T-cell (primary cell): ENCODE results near the gene PLPPR1. TPM values are rescaled to one million over a fixed set of nuclear protein-coding genes. Genes with fewer than 3 reads are reported as not detected.
"Not testable (repeated sequence)": the region's sequence is repeated elsewhere in the genome, so short reads cannot be mapped to it uniquely, and the experiment has no call there.

Experiments used
- ATAC-seq, 4 experiments: fragments of 200-7000 bp in 3 of 4; fragments of 150-1000 bp in 1 of 4; cut with Tn5 transposase; replicated peaks in 1 of 4; 1 replicate in 3 of 4; 2 replicates in 1 of 4; pipeline ENCODE4 v1.10.0; 2021; ENCODE audit warnings: moderate library complexity in 3 of 4, mild to moderate bottlenecking in 2 of 4, moderate number of reproducible peaks in 1 of 4
- CTCF ChIA-PET, 2 donors: fragments of 300-600 bp; sonication (Branson Sonifier 250); formaldehyde crosslinking; loops; one replicate each; lab custom pipeline; 2022; ENCODE audit warnings: antibody characterized with exemption in 2 of 2; lab: Charles Lee
- POLR2A ChIA-PET, 2 donors: fragments of 300-600 bp; sonication (Branson Sonifier 250); formaldehyde crosslinking; loops; one replicate each; lab custom pipeline; 2022; ENCODE audit warnings: antibody characterized with exemption in 2 of 2; lab: Charles Lee
- DNase-seq, 35 experiments: peaks; one replicate each; pipeline versions ENCODE4 v3.0.0 to v3.0.0-alpha.2; 2013 to 2023
- H3K27ac ChIP-seq: one replicate; pipeline ENCODE4 v1.5.1; 2013; ENCODE audit warnings: low read length
- H3K27me3 ChIP-seq, 2 experiments: replicated peaks in 1 of 2; 1 replicate in 1 of 2; 2 replicates in 1 of 2; pipeline versions ENCODE4 v1.6.1 to v1.7.0; 2013; ENCODE audit warnings: low read length in 1 of 2, mixed read lengths in 1 of 2; ENCODE audit not compliant: control insufficient read depth in 2 of 2, insufficient read depth in 2 of 2; ENCODE audit errors: extremely low read depth in 1 of 2
- H3K36me3 ChIP-seq, 2 donors: 1 replicate in 1 of 2; 2 replicates in 1 of 2; pipeline versions ENCODE4 v1.6.1 to v1.7.0; 2013; ENCODE audit warnings: low read length in 1 of 2; ENCODE audit not compliant: control insufficient read depth in 2 of 2, insufficient read depth in 1 of 2; ENCODE audit errors: extremely low read depth in 1 of 2
- H3K4me1 ChIP-seq, 2 experiments: 1 replicate in 1 of 2; 2 replicates in 1 of 2; pipeline versions ENCODE4 v1.6.1 to v1.7.0; 2013; ENCODE audit warnings: low read length in 2 of 2, mixed read lengths in 1 of 2; ENCODE audit not compliant: insufficient read depth in 2 of 2, control insufficient read depth in 1 of 2; ENCODE audit errors: extremely low read depth in 1 of 2
- H3K4me3 ChIP-seq, 2 donors: 1 replicate in 1 of 2; 2 replicates in 1 of 2; pipeline versions ENCODE4 v1.5.1 to v1.7.0; 2013; ENCODE audit warnings: mild to moderate bottlenecking in 2 of 2, low read length in 1 of 2, moderate library complexity in 1 of 2; ENCODE audit not compliant: control insufficient read depth in 1 of 2; ENCODE audit errors: extremely low read depth in 1 of 2
- H3K9me3 ChIP-seq: 2 replicates; pipeline ENCODE4 v1.7.0; 2013
- H3K27ac Mint-ChIP-seq, 2 donors: one replicate each; pipeline ENCODE4 v1.8.0; 2020 to 2021; ENCODE audit warnings: mild to moderate bottlenecking in 2 of 2, mixed read lengths in 2 of 2
- H3K27me3 Mint-ChIP-seq, 2 donors: one replicate each; pipeline ENCODE4 v1.8.0; 2021 to 2022; ENCODE audit warnings: mixed read lengths in 2 of 2
- H3K36me3 Mint-ChIP-seq: one replicate; pipeline ENCODE4 v1.8.0; 2021; ENCODE audit warnings: mixed read lengths
- H3K4me1 Mint-ChIP-seq, 3 donors: one replicate each; pipeline ENCODE4 v1.8.0; 2020 to 2022; ENCODE audit warnings: mixed read lengths in 3 of 3, mild to moderate bottlenecking in 1 of 3
- H3K4me3 Mint-ChIP-seq, 3 donors: one replicate each; pipeline ENCODE4 v1.8.0; 2020 to 2022; ENCODE audit warnings: mild to moderate bottlenecking in 3 of 3, mixed read lengths in 3 of 3, moderate library complexity in 3 of 3
- H3K9me3 Mint-ChIP-seq, 3 donors: one replicate each; pipeline ENCODE4 v1.8.0; 2020 to 2022; ENCODE audit warnings: mixed read lengths in 3 of 3
- WGBS: methylation state at CpG from one replicate; pipeline ENCODE4 v1.1.5; 2013; ENCODE audit warnings: missing lambda C conversion rate; ENCODE audit not compliant: insufficient coverage; 5-methylcytosine and 5-hydroxymethylcytosine counted together
- total RNA-seq, 35 experiments: library from RNA in 6 of 35; stranded (reverse) in 6 of 35; fragments of 120-200 nt in 1 of 35; gene quantifications; one replicate each; pipeline versions ENCODE4 v1.2.1 to v1.2.4 and lab custom pipeline; 2013 to 2026

PLPPR1 gene
- total RNA-seq, 5 donors from 2014 or later (not counting 1 experiment from before 2014, with no cell fraction given): not detected

DNA sequence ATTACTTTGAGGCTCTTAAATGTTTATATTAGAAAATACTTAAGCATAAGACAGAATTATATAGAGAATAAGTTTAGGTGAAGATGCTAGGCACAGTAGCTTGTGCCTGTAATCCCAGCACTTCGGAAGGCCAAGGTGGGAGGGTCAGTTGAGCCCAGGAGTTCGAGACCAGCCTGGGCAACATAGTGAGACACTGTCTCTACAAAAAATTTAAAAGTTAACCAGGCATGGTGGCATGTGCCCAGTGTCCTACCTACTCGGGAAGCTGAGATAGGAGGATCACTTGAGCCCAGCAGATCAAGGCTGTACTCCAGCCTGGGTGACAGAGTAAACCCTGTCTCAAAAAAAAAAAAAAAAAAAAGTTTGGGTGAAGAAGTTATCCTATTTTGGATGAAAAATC is 294.6 kb downstream of the PLPPR1 start:
- 20% methylated on average over 1 of the region's 3 CpGs for WGBS
- H3K27ac ChIP-seq: no peak overlapping the region
- no peaks in the 10 kb centered on the region for H3K4me1 Mint-ChIP-seq
- H3K27me3 ChIP-seq: peaks cover 0 to 6% of the 10 kb centered on the region in 2 experiments
- ChIA-PET CTCF (interaction anchor here (0.6 to 1.1 kb wide), 2 partner anchors 11 to 12 kb away, joined by 3 to 7 read pairs; no protein-coding TSS in a partner anchor), POLR2A (no interaction called here)
- H3K9me3 Mint-ChIP-seq: peaks cover 3 to 9% (median 7%) of the 10 kb centered on the region in 3 donors
- no peak for ATAC-seq
- DNase-seq: no peak
- no peak overlapping the region for H3K27ac Mint-ChIP-seq
- peaks cover 7 to 29% of the 10 kb centered on the region in 2 donors for H3K27me3 Mint-ChIP-seq
- no peak overlapping the region for H3K4me3 ChIP-seq
- H3K36me3 Mint-ChIP-seq: no peaks in the 10 kb centered on the region
- no peaks in the 10 kb centered on the region for H3K4me1 ChIP-seq
- H3K4me3 Mint-ChIP-seq: no peak overlapping the region
- H3K36me3 ChIP-seq: no peaks in the 10 kb centered on the region
- no peaks in the 10 kb centered on the region for H3K9me3 ChIP-seq

DNA sequence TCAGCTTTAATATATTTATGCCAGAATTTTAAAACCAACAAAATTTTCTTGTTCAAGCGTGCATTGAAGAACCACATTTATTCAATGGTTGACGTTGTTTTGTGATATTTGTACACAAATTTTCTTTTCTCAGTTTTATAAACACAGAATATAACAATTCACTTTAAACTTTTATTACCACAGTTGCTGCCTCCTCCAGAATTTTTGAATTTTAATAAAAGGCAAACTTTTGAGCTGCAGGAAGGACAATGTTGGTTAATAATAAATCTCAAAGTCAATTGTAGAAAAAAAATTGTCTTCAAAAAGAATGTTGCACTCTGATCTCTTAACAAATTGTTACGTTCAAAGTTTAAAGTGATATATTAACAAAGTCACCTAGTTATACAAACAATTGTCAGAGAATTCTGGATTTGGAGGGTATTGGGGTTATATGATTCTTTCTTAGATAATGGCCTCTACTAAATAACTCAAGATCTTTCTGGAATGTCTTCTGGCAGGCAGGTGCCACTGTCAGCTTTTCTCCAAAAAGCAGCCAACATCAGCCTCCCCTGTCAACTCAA is 295.8 kb downstream of the PLPPR1 start:
- H3K27me3 ChIP-seq: peaks cover 0 to 2% of the 10 kb centered on the region in 2 experiments

DNA sequence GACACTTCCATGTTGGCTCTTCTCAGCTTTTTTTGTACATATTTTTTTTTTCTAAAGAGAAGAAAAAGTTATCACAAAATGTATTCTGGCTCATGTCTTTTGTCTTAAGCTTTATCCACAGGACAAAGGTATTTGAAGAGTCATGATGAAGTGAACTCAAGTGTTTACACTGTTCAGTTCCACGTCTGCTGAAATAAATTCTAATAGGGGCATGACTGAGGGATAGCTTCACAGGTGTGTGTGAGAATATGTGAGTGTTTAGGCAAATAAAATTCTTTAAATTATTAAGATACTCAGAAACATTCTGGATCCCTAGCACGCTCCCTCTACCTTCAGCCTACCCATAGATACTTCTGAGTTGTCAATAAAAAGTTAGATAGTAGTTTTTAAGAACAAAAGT is 296.5 kb downstream of the PLPPR1 start:
- POLR2A ChIA-PET: no interaction called here
- no CpG with 5 or more reads among the region's 2 CpGs for WGBS

More for the DNA sequence above, 295.8 kb downstream of the PLPPR1 start:
- POLR2A ChIA-PET: no interaction called here
- H3K27me3 Mint-ChIP-seq: peaks cover 8 to 24% of the 10 kb centered on the region in 2 donors
- no peak for DNase-seq
- no peak overlapping the region for H3K4me3 ChIP-seq
- H3K27ac Mint-ChIP-seq: no peak overlapping the region
- H3K27ac ChIP-seq: no peak overlapping the region
- H3K4me1 Mint-ChIP-seq: no peaks in the 10 kb centered on the region
- no peaks in the 10 kb centered on the region for H3K36me3 Mint-ChIP-seq
- CTCF ChIA-PET: interaction anchor here (0.7 to 1.1 kb wide), 5 partner anchors 12 to 1093 kb away, joined by 3 to 7 read pairs (median 5); no protein-coding TSS in a partner anchor
- no peak overlapping the region for H3K4me3 Mint-ChIP-seq
- peaks cover 3 to 9% (median 7%) of the 10 kb centered on the region in 3 donors for H3K9me3 Mint-ChIP-seq
- no peaks in the 10 kb centered on the region for H3K9me3 ChIP-seq
- no peaks in the 10 kb centered on the region for H3K36me3 ChIP-seq
- no peaks in the 10 kb centered on the region for H3K4me1 ChIP-seq
- no CpG with 5 or more reads among the region's 3 CpGs for WGBS
- no peak for ATAC-seq

DNA sequence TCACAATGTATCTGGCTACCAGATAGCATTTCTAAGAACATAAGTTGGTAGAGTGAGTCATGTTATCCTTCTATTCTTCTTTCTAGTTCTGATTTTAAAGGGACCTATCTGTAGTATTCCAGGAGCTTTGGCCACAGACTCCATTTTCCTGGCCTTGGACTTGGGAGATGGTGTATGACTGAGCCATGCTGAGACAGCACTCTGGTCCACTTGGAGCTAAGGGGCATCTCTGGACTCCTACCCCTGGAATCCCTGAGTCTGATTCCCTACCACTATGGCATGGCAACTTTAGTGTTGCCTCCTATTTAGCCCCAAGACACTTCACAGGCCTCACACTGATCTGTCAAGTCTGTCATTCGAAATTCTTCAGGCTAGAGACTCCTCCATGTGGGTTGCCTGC is 297.5 kb downstream of the PLPPR1 start:
- no peak overlapping the region for H3K4me3 ChIP-seq
- H3K27ac Mint-ChIP-seq: no peak overlapping the region
- CTCF ChIA-PET: no interaction called here
- H3K4me3 Mint-ChIP-seq: no peak overlapping the region
- no peaks in the 10 kb centered on the region for H3K4me1 Mint-ChIP-seq
- WGBS: no CpG with 5 or more reads among the region's 1 CpG
- no peaks in the 10 kb centered on the region for H3K36me3 Mint-ChIP-seq
- H3K9me3 Mint-ChIP-seq: peaks cover 3 to 9% (median 7%) of the 10 kb centered on the region in 3 donors
- H3K4me1 ChIP-seq: no peaks in the 10 kb centered on the region
- ATAC-seq: no peak
- H3K27me3 ChIP-seq: peaks cover 0 to 2% of the 10 kb centered on the region in 2 experiments
- DNase-seq: no peak
- no peaks in the 10 kb centered on the region for H3K9me3 ChIP-seq
- H3K27me3 Mint-ChIP-seq: peaks cover 7 to 21% of the 10 kb centered on the region in 2 donors
- POLR2A ChIA-PET: no interaction called here
- no peaks in the 10 kb centered on the region for H3K36me3 ChIP-seq
- H3K27ac ChIP-seq: no peak overlapping the region

More for the DNA sequence above, 296.5 kb downstream of the PLPPR1 start:
- H3K9me3 Mint-ChIP-seq: peaks cover 3 to 9% (median 7%) of the 10 kb centered on the region in 3 donors
- DNase-seq (no peak), ATAC-seq (no peak)
- CTCF ChIA-PET: interaction anchor here (0.7 to 0.8 kb wide), 3 partner anchors 13 to 1094 kb away, joined by 3 to 5 read pairs (median 4); no protein-coding TSS in a partner anchor
- Histone ChIP-seq H3K27me3 (peaks cover 0 to 2% of the 10 kb centered on the region in 2 experiments), H3K36me3 (no peaks in the 10 kb centered on the region), H3K4me3 (no peak overlapping the region), H3K9me3 (no peaks in the 10 kb centered on the region), H3K4me1 (no peaks in the 10 kb centered on the region), H3K27ac (no peak overlapping the region)
- no peak overlapping the region for H3K4me3 Mint-ChIP-seq
- H3K27ac Mint-ChIP-seq: no peak overlapping the region
- no peaks in the 10 kb centered on the region for H3K36me3 Mint-ChIP-seq
- H3K4me1 Mint-ChIP-seq: no peaks in the 10 kb centered on the region
- peaks cover 8 to 24% of the 10 kb centered on the region in 2 donors for H3K27me3 Mint-ChIP-seq

DNA sequence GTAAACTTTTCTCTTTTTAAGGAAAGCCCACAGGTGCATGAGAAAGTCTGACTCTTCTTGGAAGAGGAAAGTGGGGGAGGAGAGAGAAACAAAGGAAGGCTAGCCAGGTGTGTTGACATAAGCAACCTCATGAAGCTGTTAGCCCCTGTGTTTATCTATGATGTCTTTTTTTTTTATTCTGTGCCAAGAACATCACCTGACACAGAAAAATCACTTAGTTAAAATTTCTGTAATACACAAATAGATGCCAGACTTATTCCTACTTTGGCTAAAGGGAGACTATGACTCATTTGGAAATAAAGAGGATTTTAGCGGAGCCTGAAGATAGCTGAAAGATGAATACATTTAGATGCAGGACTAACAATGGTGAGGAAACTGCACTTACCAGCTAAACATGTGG is 298.0 kb downstream of the PLPPR1 start:
- no peak for ATAC-seq
- Histone ChIP-seq H3K9me3 (no peaks in the 10 kb centered on the region), H3K4me3 (no peak overlapping the region), H3K27me3 (peaks cover 0 to 2% of the 10 kb centered on the region in 2 experiments), H3K36me3 (no peaks in the 10 kb centered on the region), H3K27ac (no peak overlapping the region), H3K4me1 (no peaks in the 10 kb centered on the region)
- no peak for DNase-seq
- WGBS: no CpG with 5 or more reads among the region's 1 CpG
- H3K9me3 Mint-ChIP-seq: peaks cover 3 to 9% (median 7%) of the 10 kb centered on the region in 3 donors
- POLR2A ChIA-PET: no interaction called here
- H3K27ac Mint-ChIP-seq: no peak overlapping the region
- H3K36me3 Mint-ChIP-seq: no peaks in the 10 kb centered on the region
- no peaks in the 10 kb centered on the region for H3K4me1 Mint-ChIP-seq
- H3K27me3 Mint-ChIP-seq: peaks cover 6 to 18% of the 10 kb centered on the region in 2 donors
- no peak overlapping the region for H3K4me3 Mint-ChIP-seq
- CTCF ChIA-PET: no interaction called here

DNA sequence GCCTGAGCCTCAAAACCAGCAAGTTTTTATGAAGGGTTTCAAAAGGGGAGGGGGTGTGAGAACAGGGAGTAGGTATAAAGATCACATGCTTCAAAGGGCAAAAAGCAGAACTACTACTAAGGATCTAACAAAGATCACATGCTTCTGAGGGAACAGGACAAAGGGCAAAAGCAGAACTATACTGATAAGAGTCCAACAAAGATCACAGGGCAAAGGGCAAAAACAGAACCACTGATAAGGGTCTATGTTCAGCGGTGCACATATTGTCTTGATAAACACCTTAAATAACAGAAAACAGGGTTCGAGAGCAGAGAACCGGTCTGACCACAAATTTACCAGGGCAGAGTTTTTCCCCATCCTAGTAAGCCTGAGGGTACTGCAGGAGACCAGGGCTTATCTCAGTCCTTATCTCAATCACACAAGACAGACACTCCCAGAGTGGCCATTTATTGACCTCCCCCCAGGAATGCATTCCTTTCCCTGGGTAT is 298.9 kb downstream of the PLPPR1 start:
- 73% methylated on average over 3 of the region's 3 CpGs for WGBS

More for the DNA sequence above, 298.9 kb downstream of the PLPPR1 start:
- H3K36me3 ChIP-seq, POLR2A ChIA-PET, H3K27ac Mint-ChIP-seq, H3K4me3 Mint-ChIP-seq, H3K4me3 ChIP-seq, H3K4me1 ChIP-seq, ATAC-seq, H3K9me3 Mint-ChIP-seq, H3K4me1 Mint-ChIP-seq, H3K27ac ChIP-seq, H3K36me3 Mint-ChIP-seq, CTCF ChIA-PET, H3K9me3 ChIP-seq, DNase-seq, H3K27me3 ChIP-seq: not testable (repeated sequence)
- peaks cover 6 to 15% of the 10 kb centered on the region in 2 donors for H3K27me3 Mint-ChIP-seq
